ENCODE data around the gene AP3S2. TPM values are rescaled to one million over a fixed set of nuclear protein-coding genes. Genes with fewer than 3 reads are reported as not detected.

The AP3S2 gene
- total and polyA plus RNA-seq, 2 of the 13 experiments (the other 11 are each of a cell fraction or from before 2014, with no cell fraction given) = 17.6 to 44.4 TPM

- TF ChIP-seq IRF1 (CRISPR knock-in tag; IDR thresholded peaks at IDR 0.05; ENCODE audit: low read depth) (no peak), ZBTB40 (IDR thresholded peaks at IDR 0.05) (no peak), ZBTB40 (CRISPR knock-in tag; IDR thresholded peaks at IDR 0.05) (no peak; the same call in 1 of the 2 replicates), ZNF768 (CRISPR knock-in tag; IDR thresholded peaks at IDR 0.05) (peak; percentile 77), ZNF709 (CRISPR knock-in tag; IDR thresholded peaks at IDR 0.05) (no peak), ZNF567 (CRISPR knock-in tag; IDR thresholded peaks at IDR 0.05; ENCODE audit: borderline replicate concordance) (no peak), NFKB2 (CRISPR knock-in tag; IDR thresholded peaks at IDR 0.05; ENCODE audit: borderline replicate concordance) (peak; percentile 81; the same call in 1 of the 2 replicates), PBX2 (CRISPR knock-in tag; IDR thresholded peaks at IDR 0.05) (no peak), KMT2A (CRISPR knock-in tag; IDR thresholded peaks at IDR 0.05) (peak; percentile 80), TARDBP (CRISPR knock-in tag; IDR thresholded peaks at IDR 0.05) (peak; percentile 65), SPEN (CRISPR knock-in tag; IDR thresholded peaks at IDR 0.05; ENCODE audit: low read depth) (peak; percentile 86), ZFP82 (CRISPR knock-in tag; IDR thresholded peaks at IDR 0.05; ENCODE audit: borderline replicate concordance) (no peak), ADNP (CRISPR knock-in tag; IDR thresholded peaks at IDR 0.05) (peak; percentile 72; the same call in 1 of the 2 replicates), HDAC2 (CRISPR knock-in tag; IDR thresholded peaks at IDR 0.05) (peak; percentile 95), ZSCAN5A (CRISPR knock-in tag; IDR thresholded peaks at IDR 0.05; ENCODE audit: borderline replicate concordance) (no peak)
Measured at GRCh38 chr15:89806559-89807550, 86.9 kb downstream of the AP3S2 start (continued).

Measured in HepG2 (cell line).